Renal pelvis (tissue), 4 donors: ENCODE results near the gene LST1. TPM values are rescaled to one million over a fixed set of nuclear protein-coding genes. Genes with fewer than 3 reads are reported as not detected.

Experiments used
- DNase-seq: peaks from one replicate; pipeline ENCODE4 v3.0.0-alpha.2; 2013
- polyA plus RNA-seq, 3 donors: library from polyadenylated mRNA; unstranded; fragments of 120-200 nt; gene quantifications; one replicate each; pipeline ENCODE4 v1.2.1, GENCODE V29; 2013; ENCODE audit not compliant: insufficient read length in 3 of 3

Gene LST1
- polyA plus RNA-seq, 3 donors, result 5.0 to 6.7 (median 5.1) TPM

- DNase-seq, result no peak
These were observed 27.2 kb upstream of the LST1 start for GRCh38 chr6:31558631-31559500.

GRCh38 chr6:31559606-31559957 is 26.5 kb upstream of the LST1 start:
- no peak for DNase-seq

GRCh38 chr6:31559958-31560696 is 25.9 kb upstream of the LST1 start:
- no peak for DNase-seq

GRCh38 chr6:31560697-31561058 is 25.4 kb upstream of the LST1 start:
- no peak for DNase-seq

- no peak for DNase-seq
These were observed 18.3 kb upstream of the LST1 start for GRCh38 chr6:31567531-31568370.

GRCh38 chr6:31568537-31568961 is 17.5 kb upstream of the LST1 start:
- DNase-seq, result no peak

- DNase-seq, result no peak
These were observed 16.1 kb upstream of the LST1 start for GRCh38 chr6:31569861-31570536.

- no peak for DNase-seq
These were observed 13.8 kb upstream of the LST1 start, which contains the start of gene LTA for GRCh38 chr6:31572041-31572911. Gene LTA (plus strand): TSS chr6:31572289. CDS start chr6:31572743, 454 bp downstream.

- no peak for DNase-seq
These were observed 12.6 kb upstream of the LST1 start for GRCh38 chr6:31573239-31574105.

GRCh38 chr6:31574106-31575061 is 11.7 kb upstream of the LST1 start:
- no peak for DNase-seq

GRCh38 chr6:31575335-31575901 is 10.7 kb upstream of the LST1 start, which contains the start of gene TNF:
Gene TNF (plus strand): TSS chr6:31575565. CDS start chr6:31575742, 177 bp downstream.
- no peak for DNase-seq

- DNase-seq, result no peak
These were observed 10.0 kb upstream of the LST1 start for GRCh38 chr6:31575952-31576685.

GRCh38 chr6:31576897-31577578 is 9.0 kb upstream of the LST1 start:
- no peak for DNase-seq

GRCh38 chr6:31577579-31577966 is 8.5 kb upstream of the LST1 start:
- DNase-seq, result no peak

GRCh38 chr6:31578184-31579118 is 7.6 kb upstream of the LST1 start:
- no peak for DNase-seq
